Natural killer cell (primary cell): ENCODE results near the gene HORMAD1. TPM values are rescaled to one million over a fixed set of nuclear protein-coding genes. Genes with fewer than 3 reads are reported as not detected.

Experiments used
- ATAC-seq, 3 donors: fragments of 150-1000 bp in 2 of 3; fragments of 200-7000 bp in 1 of 3; cut with Tn5 transposase; 1 replicate in 1 of 3; 2 replicates in 2 of 3; pipeline ENCODE4 v1.10.0; 2021; ENCODE audit warnings: mild to moderate bottlenecking in 2 of 3, moderate library complexity in 2 of 3
- DNase-seq, 2 donors: peaks; one replicate each; pipeline versions ENCODE4 v3.0.0 to v3.0.0-alpha.2; 2013 to 2021; ENCODE audit warnings: mixed read lengths in 1 of 2
- H3K27ac ChIP-seq: one replicate; pipeline ENCODE4 v1.5.1; 2013; ENCODE audit warnings: mild to moderate bottlenecking, low read length
- H3K27me3 ChIP-seq: one replicate; pipeline ENCODE4 v1.6.1; 2013; ENCODE audit warnings: low read length; ENCODE audit not compliant: control insufficient read depth, insufficient read depth
- H3K36me3 ChIP-seq: one replicate; pipeline ENCODE4 v1.6.1; 2013; ENCODE audit warnings: low read length; ENCODE audit not compliant: control insufficient read depth, insufficient read depth
- H3K4me1 ChIP-seq: one replicate; pipeline ENCODE4 v1.6.1; 2013; ENCODE audit warnings: low read length; ENCODE audit not compliant: control insufficient read depth, insufficient read depth
- H3K4me3 ChIP-seq: one replicate; pipeline ENCODE4 v1.5.1; 2013; ENCODE audit warnings: low read length
- H3K9me3 ChIP-seq: one replicate; pipeline ENCODE4 v1.6.1; 2013; ENCODE audit warnings: low read length; ENCODE audit not compliant: control insufficient read depth, insufficient read depth
- H3K27ac Mint-ChIP-seq, 2 donors: one replicate each; pipeline ENCODE4 v1.8.0; 2022; ENCODE audit warnings: mild to moderate bottlenecking in 2 of 2, mixed read lengths in 2 of 2, moderate library complexity in 1 of 2
- H3K27me3 Mint-ChIP-seq, 2 donors: one replicate each; pipeline ENCODE4 v1.8.0; 2022; ENCODE audit warnings: low read depth in 2 of 2, mixed read lengths in 2 of 2
- H3K36me3 Mint-ChIP-seq: one replicate; pipeline ENCODE4 v1.8.0; 2022; ENCODE audit warnings: mixed read lengths
- H3K4me1 Mint-ChIP-seq, 2 donors: one replicate each; pipeline ENCODE4 v1.8.0; 2022; ENCODE audit warnings: mixed read lengths in 2 of 2
- H3K4me3 Mint-ChIP-seq: one replicate; pipeline ENCODE4 v1.8.0; 2022; ENCODE audit warnings: mild to moderate bottlenecking, moderate library complexity, mixed read lengths
- H3K9me3 Mint-ChIP-seq, 2 donors: one replicate each; pipeline ENCODE4 v1.8.0; 2022; ENCODE audit warnings: mixed read lengths in 2 of 2
- CTCF ChIP-seq: fragments of 200-600 bp; IDR thresholded peaks from one replicate; pipeline ENCODE4 v1.8.0; 2022; ENCODE audit warnings: antibody characterized with exemption
- WGBS: methylation state at CpG from one replicate; pipeline ENCODE4 v1.1.7; 2013; ENCODE audit warnings: missing lambda C conversion rate; ENCODE audit not compliant: insufficient coverage; 5-methylcytosine and 5-hydroxymethylcytosine counted together
- intact Hi-C: fragments of 100-400 bp; cut with micrococcal nuclease; formaldehyde crosslinking; loops from one replicate; pipeline ENCODE4 v1.14.2; 2022
- total RNA-seq, 4 donors: library from RNA; stranded (reverse); fragments of 120-200 nt in 1 of 4; gene quantifications; one replicate each; pipeline versions ENCODE4 v1.2.3 to v1.2.4, GENCODE V29; 2013 to 2022

HORMAD1 gene
- total RNA-seq, 3 donors from 2014 or later (not counting 1 experiment from before 2014, with no cell fraction given), result 0.57 to 0.65 TPM; not detected in 1

- no peak for ATAC-seq
- no peak overlapping the region for H3K27ac ChIP-seq
- no peak overlapping the region for H3K4me3 Mint-ChIP-seq
Observed at GRCh38 chr1:150708595-150708994, 12.1 kb downstream of the HORMAD1 start.

GRCh38 chr1:150706091-150706490, 14.6 kb downstream of the HORMAD1 start:
- H3K27ac ChIP-seq, result no peak overlapping the region
- H3K36me3 ChIP-seq, result no peaks in the 10 kb centered on the region
- H3K9me3 ChIP-seq, result no peaks in the 10 kb centered on the region
- no peaks in the 10 kb centered on the region for H3K36me3 Mint-ChIP-seq
- no peaks in the 10 kb centered on the region for H3K27me3 ChIP-seq
- H3K4me1 ChIP-seq, result no peaks in the 10 kb centered on the region
- H3K4me3 Mint-ChIP-seq, result no peak overlapping the region
- H3K27ac Mint-ChIP-seq, result no peak overlapping the region
- DNase-seq (no peak), ATAC-seq (no peak)
- WGBS, result 100% methylated on average over 1 of the region's 1 CpG
- H3K4me1 Mint-ChIP-seq, result no peaks in the 10 kb centered on the region
- H3K27me3 Mint-ChIP-seq, result peaks cover 0 to 7% of the 10 kb centered on the region in 2 donors
- TF ChIP-seq CTCF, result no peak
- no peak overlapping the region for H3K4me3 ChIP-seq
- intact Hi-C loops, result no loop called here
- H3K9me3 Mint-ChIP-seq, result no peaks in the 10 kb centered on the region

More at GRCh38 chr1:150708595-150708994, 12.1 kb downstream of the HORMAD1 start:
- Histone ChIP-seq H3K27me3 (no peaks in the 10 kb centered on the region), H3K36me3 (no peaks in the 10 kb centered on the region), H3K4me1 (no peaks in the 10 kb centered on the region), H3K4me3 (no peak overlapping the region), H3K9me3 (no peaks in the 10 kb centered on the region)
- H3K36me3 Mint-ChIP-seq, result no peaks in the 10 kb centered on the region
- no peak for DNase-seq
- H3K27me3 Mint-ChIP-seq, result peaks cover 0 to 7% of the 10 kb centered on the region in 2 donors
- H3K27ac Mint-ChIP-seq, result no peak overlapping the region
- no CpG with 5 or more reads among the region's 2 CpGs for WGBS
- H3K4me1 Mint-ChIP-seq, result no peaks in the 10 kb centered on the region
- no peaks in the 10 kb centered on the region for H3K9me3 Mint-ChIP-seq
- intact Hi-C loops, result no loop called here
- no peak for TF ChIP-seq CTCF

- intact Hi-C loops, result no loop called here
- Histone ChIP-seq H3K36me3 (no peaks in the 10 kb centered on the region), H3K27ac (no peak overlapping the region), H3K9me3 (no peaks in the 10 kb centered on the region), H3K4me3 (no peak overlapping the region), H3K4me1 (no peaks in the 10 kb centered on the region), H3K27me3 (no peaks in the 10 kb centered on the region)
- Mint-ChIP-seq H3K36me3 (no peaks in the 10 kb centered on the region), H3K4me3 (no peak overlapping the region), H3K4me1 (no peaks in the 10 kb centered on the region), H3K9me3 (no peaks in the 10 kb centered on the region), H3K27ac (no peak overlapping the region), H3K27me3 (peaks cover 4 to 7% of the 10 kb centered on the region in 2 donors)
- DNase-seq (no peak), ATAC-seq (no peak)
- no peak for TF ChIP-seq CTCF
Observed at GRCh38 chr1:150703427-150703826, 17.3 kb downstream of the HORMAD1 start.
